K562 (cell line): ENCODE data around the gene SERGEF. TPM values are rescaled to one million over a fixed set of nuclear protein-coding genes. Genes with fewer than 3 reads are reported as not detected.

Source experiments
- ATAC-seq: fragments of 200-7000 bp; cut with Tn5 transposase; 3 replicates; pipeline ENCODE4 v1.9.1; 2020; ENCODE audit warnings: moderate library complexity
- BruUV-seq: library from RNA; stranded (reverse); fragments of 400-500 nt; replicated peaks from 2 replicates; lab custom pipeline; 2021; lab: Mats Ljungman, UMichigan
- CTCF ChIA-PET: fragments of 300-600 bp; formaldehyde crosslinking; extraction: SDS; loops from one replicate; lab custom pipeline; 2021; ENCODE audit warnings: low intra/inter-chr PET ratio; lab: Yijun Ruan, JAX
- POLR2A ChIA-PET: fragments of 300-600, 350-650 bp; sonication (Branson Sonifier 250); formaldehyde crosslinking; extraction: SDS; loops from one replicate; lab custom pipeline; 2021; ENCODE audit warnings: antibody characterized with exemption, inconsistent platforms; lab: Yijun Ruan, JAX
- DNase-seq, 4 experiments: peaks; one replicate each; pipeline versions ENCODE4 v3.0.0 to v3.0.0-alpha.2; 2011 to 2018; ENCODE audit warnings: low spot score in 3 of 4, mixed read lengths in 3 of 4; ENCODE audit errors: extremely low read depth in 1 of 4
- FAIRE-seq: peaks from 2 replicates; lab custom pipeline; 2011; peaks lifted over from hg19 to GRCh38; lab: Jason Lieb, UNC
- H2AFZ ChIP-seq: 2 replicates; pipeline ENCODE4 v1.6.0; 2011; ENCODE audit warnings: low read depth, low read length, control low read depth, inconsistent platforms
- H3K27ac ChIP-seq: fragments of 200-600 bp; 3 replicates; pipeline ENCODE4 v1.8.0; 2011; ENCODE audit warnings: low read depth, mild to moderate bottlenecking, control low read depth, inconsistent platforms, low read length, moderate library complexity, mixed read lengths; ENCODE audit errors: extremely low read depth
- H3K27me3 ChIP-seq, 2 experiments: fragments of 300-600 bp in 1 of 2; 2 replicates in 1 of 2; 3 replicates in 1 of 2; pipeline versions ENCODE4 v1.6.0 to v1.8.0; 2011; ENCODE audit warnings: inconsistent platforms in 2 of 2, low read length in 2 of 2, mild to moderate bottlenecking in 1 of 2, mixed read lengths in 1 of 2, moderate library complexity in 1 of 2; ENCODE audit not compliant: control insufficient read depth in 2 of 2, insufficient read depth in 2 of 2
- H3K36me3 ChIP-seq: fragments of 300-600 bp; 3 replicates; pipeline ENCODE4 v1.8.0; 2011; ENCODE audit warnings: mild to moderate bottlenecking, low read length, inconsistent platforms; ENCODE audit not compliant: control insufficient read depth, insufficient read depth
- H3K4me1 ChIP-seq, 2 experiments: fragments of 200-600 bp in 1 of 2; replicated peaks in 1 of 2; 2 replicates in 1 of 2; 3 replicates in 1 of 2; pipeline versions ENCODE4 v1.5.1 to v1.8.0; 2011; ENCODE audit warnings: inconsistent platforms in 2 of 2, low read length in 2 of 2, mild to moderate bottlenecking in 1 of 2, mixed read lengths in 1 of 2, moderate library complexity in 1 of 2; ENCODE audit not compliant: control insufficient read depth in 2 of 2, insufficient read depth in 2 of 2
- H3K4me2 ChIP-seq: 2 replicates; pipeline ENCODE4 v1.6.1; 2011; ENCODE audit warnings: low read length, control low read depth, inconsistent platforms, mixed read lengths; ENCODE audit not compliant: insufficient read depth
- H3K4me3 ChIP-seq: fragments of 200-600 bp; sonication (generic), shearing (Covaris generic); 2 replicates; pipeline ENCODE4 v1.5.1; 2016; ENCODE audit warnings: control low read depth, inconsistent platforms
- H3K79me2 ChIP-seq: fragments of 200-600 bp; 3 replicates; pipeline ENCODE4 v1.8.0; 2011; ENCODE audit warnings: low read length, inconsistent platforms; ENCODE audit not compliant: control insufficient read depth, insufficient read depth
- H3K9ac ChIP-seq, 2 experiments: 2 replicates each; pipeline versions ENCODE4 v1.6.0 to v1.6.1; 2011; ENCODE audit warnings: low read depth in 2 of 2, low read length in 2 of 2, control low read depth in 1 of 2, inconsistent platforms in 1 of 2, mild to moderate bottlenecking in 1 of 2, mixed read lengths in 1 of 2; ENCODE audit not compliant: insufficient read depth in 1 of 2
- H3K9me1 ChIP-seq: one replicate; pipeline ENCODE4 v1.6.0; 2011; ENCODE audit warnings: inconsistent platforms, mild to moderate bottlenecking, low read length, moderate library complexity; ENCODE audit not compliant: control insufficient read depth, insufficient read depth
- H3K9me3 ChIP-seq: replicated peaks from 2 replicates; pipeline ENCODE4 v1.5.1; 2011; ENCODE audit warnings: low read depth, low read length, inconsistent platforms; ENCODE audit not compliant: control insufficient read depth, insufficient read depth
- H4K20me1 ChIP-seq: replicated peaks from 2 replicates; pipeline ENCODE4 v1.6.1; 2011; ENCODE audit warnings: low read length, inconsistent platforms, mixed read lengths; ENCODE audit not compliant: control insufficient read depth, insufficient read depth
- BDP1 ChIP-seq: IDR thresholded peaks from 3 replicates; pipeline ENCODE4 v1.6.1; 2011; ENCODE audit not compliant: insufficient read length, insufficient read depth
- CXXC5 ChIP-seq: fragments of 250-450 bp; sonication (Bioruptor Pico); IDR thresholded peaks from 2 replicates; pipeline ENCODE4 v1.8.0; 2022; ENCODE audit warnings: inconsistent platforms, mild to moderate bottlenecking, moderate library complexity
- MYC ChIP-seq, 2 experiments: fragments of 250-450 bp in 1 of 2; sonication (Bioruptor Pico) in 1 of 2; IDR thresholded peaks; 2 replicates each; pipeline versions ENCODE4 v1.5.1 to v1.6.1; 2012 to 2021; ENCODE audit warnings: low read depth in 2 of 2, borderline replicate concordance in 1 of 2, improper control_type of control experiment in 1 of 2, low read length in 1 of 2, mild to moderate bottlenecking in 1 of 2, moderate library complexity in 1 of 2
- whole genome bisulfite sequencing: fragments of 100-300 bp; shearing (Covaris generic); methylation state at CpG from one replicate; pipeline ENCODE4 v1.1.6; 2016; ENCODE audit warnings: low coverage, mixed read lengths; ENCODE audit not compliant: insufficient coverage; ENCODE audit errors: missing lambda C conversion rate; 5-methylcytosine and 5-hydroxymethylcytosine counted together
- in situ Hi-C: fragments of 300-500 bp; cut with MboI; formaldehyde crosslinking; loops from 4 replicates; pipeline ENCODE4 v1.15.0; 2018; ENCODE audit warnings: inconsistent platforms, mixed read lengths
- intact Hi-C: fragments of 100-400 bp; cut with micrococcal nuclease; formaldehyde crosslinking; loops from 2 replicates; pipeline ENCODE4 v1.14.2; 2022
- polyA plus RNA-seq, 8 experiments: library from polyadenylated mRNA; depleted of rRNA in 4 of 8; stranded (reverse) in 5 of 8; unstranded in 3 of 8; fragments of >200 nt; fragmentation: Nextera tagmentation in 2 of 8; fragmentation: Illumina TruSeq in 1 of 8; extraction: Ambion mirVana in 2 of 8; extraction: Trizol in 1 of 8; gene quantifications; 2 replicates each; pipeline versions ENCODE4 v1.2.1 to v1.2.3, GENCODE V29; 2011 to 2014; ENCODE audit warnings: inconsistent platforms in 1 of 8, missing spikeins in 1 of 8
- total RNA-seq, 7 experiments: library from RNA; depleted of rRNA in 6 of 7; stranded (reverse); fragments of >200 nt in 6 of 7; fragmentation: Illumina TruSeq in 2 of 7; extraction: Trizol in 2 of 7; gene quantifications; 2 replicates each; pipeline versions ENCODE4 v1.2.1 to v1.2.3, GENCODE V29; 2011 to 2021; ENCODE audit warnings: low replicate concordance in 1 of 7
- TF ChIP-seq, protein P1 (sequence below): fragments of 450-650 bp; IDR thresholded peaks from 2 replicates; pipeline ENCODE4 v1.6.1; 2016
- TF ChIP-seq, protein P2 (sequence below): fragments of 250-450 bp; sonication (Bioruptor Pico); IDR thresholded peaks from 2 replicates; pipeline ENCODE4 v1.8.0; 2022; ENCODE audit warnings: moderate library complexity, mild to moderate bottlenecking, inconsistent platforms

SERGEF gene
- total and polyA plus RNA-seq, 9 of the 15 experiments (the other 6 are each of a cell fraction or from before 2014, with no cell fraction given) = 10.2 to 28.0 (median 19.9) TPM

DNA sequence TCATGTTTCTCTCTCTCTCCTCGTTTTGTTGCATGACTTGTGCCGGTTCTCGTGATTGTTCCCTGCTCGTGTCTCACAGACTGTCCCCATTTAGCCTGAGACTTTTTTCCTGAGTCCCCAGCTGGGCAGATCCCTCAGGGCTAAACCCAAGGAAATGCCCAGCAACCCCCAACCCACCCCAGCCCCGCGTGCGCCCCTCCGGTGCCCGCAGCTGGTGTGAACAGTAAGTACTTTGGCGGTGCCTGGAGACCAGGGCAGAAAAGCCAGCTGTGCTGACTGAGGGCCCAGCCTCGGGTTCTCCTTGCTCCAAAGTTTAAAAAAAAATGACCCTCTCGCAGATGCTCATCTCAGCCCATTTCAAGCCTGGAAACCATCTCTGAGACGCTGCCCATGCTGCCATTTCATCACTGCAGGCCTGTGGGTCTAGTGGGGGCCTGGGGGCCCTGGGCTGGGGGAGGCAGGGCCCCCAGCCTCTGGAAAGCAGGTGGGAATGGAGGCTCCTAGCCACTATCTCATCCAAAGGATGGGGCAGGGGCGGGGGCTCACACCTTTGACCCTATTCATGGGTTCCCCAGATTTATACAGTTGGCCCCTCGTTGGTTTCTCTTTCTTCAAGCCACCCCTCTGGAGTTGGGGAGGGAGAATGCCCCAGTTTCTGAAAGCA is 236.5 kb downstream of the SERGEF start:
- no TSS peak for BruUV-seq
- no peak for ATAC-seq
- Histone ChIP-seq H2AFZ (no peak overlapping the region), H3K4me1 (peaks cover 0 to 8% of the 10 kb centered on the region in 2 experiments; a peak in 1 of 5 replicates), H3K9me3 (no peaks in the 10 kb centered on the region), H3K79me2 (no peaks in the 10 kb centered on the region), H3K4me2 (no peak overlapping the region), H3K27me3 (peaks cover 36 to 80% of the 10 kb centered on the region in 2 experiments; a peak in 4 of 5 replicates), H3K4me3 (no peak overlapping the region), H3K9ac (no peak overlapping the region), H3K36me3 (no peaks in the 10 kb centered on the region), H3K27ac (no peak overlapping the region), H4K20me1 (peaks cover 10% of the 10 kb centered on the region; the same call in 1 of the 2 replicates), H3K9me1 (no peaks in the 10 kb centered on the region)
- ChIA-PET POLR2A (no interaction called here), CTCF (no interaction called here)
- in situ Hi-C loops (no loop called here), intact Hi-C loops (no loop called here)
- 0% methylated on average over 12 of the region's 15 CpGs for WGBS
- TF ChIP-seq MYC (IDR thresholded peaks at IDR 0.05; ENCODE audit: low read depth, low read length) (no peak), MYC (CRISPR knock-in tag; IDR thresholded peaks at IDR 0.05; ENCODE audit: borderline replicate concordance, low read depth) (no peak), CXXC5 (no peak), BDP1 (no peak)
- TF ChIP-seq, protein P1, sequence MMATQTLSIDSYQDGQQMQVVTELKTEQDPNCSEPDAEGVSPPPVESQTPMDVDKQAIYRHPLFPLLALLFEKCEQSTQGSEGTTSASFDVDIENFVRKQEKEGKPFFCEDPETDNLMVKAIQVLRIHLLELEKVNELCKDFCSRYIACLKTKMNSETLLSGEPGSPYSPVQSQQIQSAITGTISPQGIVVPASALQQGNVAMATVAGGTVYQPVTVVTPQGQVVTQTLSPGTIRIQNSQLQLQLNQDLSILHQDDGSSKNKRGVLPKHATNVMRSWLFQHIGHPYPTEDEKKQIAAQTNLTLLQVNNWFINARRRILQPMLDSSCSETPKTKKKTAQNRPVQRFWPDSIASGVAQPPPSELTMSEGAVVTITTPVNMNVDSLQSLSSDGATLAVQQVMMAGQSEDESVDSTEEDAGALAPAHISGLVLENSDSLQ = no peak
- TF ChIP-seq, protein P2, sequence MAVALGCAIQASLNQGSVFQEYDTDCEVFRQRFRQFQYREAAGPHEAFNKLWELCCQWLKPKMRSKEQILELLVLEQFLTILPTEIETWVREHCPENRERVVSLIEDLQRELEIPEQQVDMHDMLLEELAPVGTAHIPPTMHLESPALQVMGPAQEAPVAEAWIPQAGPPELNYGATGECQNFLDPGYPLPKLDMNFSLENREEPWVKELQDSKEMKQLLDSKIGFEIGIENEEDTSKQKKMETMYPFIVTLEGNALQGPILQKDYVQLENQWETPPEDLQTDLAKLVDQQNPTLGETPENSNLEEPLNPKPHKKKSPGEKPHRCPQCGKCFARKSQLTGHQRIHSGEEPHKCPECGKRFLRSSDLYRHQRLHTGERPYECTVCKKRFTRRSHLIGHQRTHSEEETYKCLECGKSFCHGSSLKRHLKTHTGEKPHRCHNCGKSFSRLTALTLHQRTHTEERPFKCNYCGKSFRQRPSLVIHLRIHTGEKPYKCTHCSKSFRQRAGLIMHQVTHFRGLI (CRISPR knock-in tag) = no peak
- FAIRE-seq = no peak
- no peak for DNase-seq
